Measurements from ENCODE around the gene CERS6.

CERS6 gene

GRCh38 chr2:168810235-168810634 lies 354.2 kb downstream of the CERS6 start:
- DNase-seq (ENCODE audit: low read depth in 2 of 2): no peak
- no peak overlapping the region for H3K4me3 ChIP-seq (replicated peaks in 1 of 2; ENCODE audit: low read depth in 2 of 2, low read length in 2 of 2)
- TF ChIP-seq CTCF (IDR thresholded peaks at IDR 0.05; ENCODE audit: low read depth, low read length): no peak

- no peak for DNase-seq (ENCODE audit: low read depth in 2 of 2)
- no peak for TF ChIP-seq CTCF (IDR thresholded peaks at IDR 0.05; ENCODE audit: low read depth, low read length)
- H3K4me3 ChIP-seq (replicated peaks in 1 of 2; ENCODE audit: low read depth in 2 of 2, low read length in 2 of 2): no peak overlapping the region
These were observed 355.6 kb downstream of the CERS6 start for GRCh38 chr2:168811696-168812095.

GRCh38 chr2:168814046-168814445 lies 358.0 kb downstream of the CERS6 start:
- TF ChIP-seq CTCF (IDR thresholded peaks at IDR 0.05; ENCODE audit: low read depth, low read length): no peak
- DNase-seq (ENCODE audit: low read depth in 2 of 2): peak in 1 of 2 donors; percentile 8
- H3K4me3 ChIP-seq (replicated peaks in 1 of 2; ENCODE audit: low read depth in 2 of 2, low read length in 2 of 2): no peak overlapping the region

GRCh38 chr2:168814939-168815907 lies 359.2 kb downstream of the CERS6 start:
- no peak for TF ChIP-seq CTCF (IDR thresholded peaks at IDR 0.05; ENCODE audit: low read depth, low read length)
- H3K4me3 ChIP-seq (replicated peaks in 1 of 2; ENCODE audit: low read depth in 2 of 2, low read length in 2 of 2): no peak overlapping the region
- peak in 1 of 2 donors; percentile 29 for DNase-seq (ENCODE audit: low read depth in 2 of 2)

- no peak overlapping the region for H3K4me3 ChIP-seq (replicated peaks in 1 of 2; ENCODE audit: low read depth in 2 of 2, low read length in 2 of 2)
- TF ChIP-seq CTCF (IDR thresholded peaks at IDR 0.05; ENCODE audit: low read depth, low read length): no peak
- DNase-seq (ENCODE audit: low read depth in 2 of 2): peak; percentile 82 to 89
These were observed 360.3 kb downstream of the CERS6 start for GRCh38 chr2:168816369-168816768.

- no peak for TF ChIP-seq CTCF (IDR thresholded peaks at IDR 0.05; ENCODE audit: low read depth, low read length)
- no peak for DNase-seq (ENCODE audit: low read depth in 2 of 2)
- H3K4me3 ChIP-seq (replicated peaks in 1 of 2; ENCODE audit: low read depth in 2 of 2, low read length in 2 of 2): no peak overlapping the region
These were observed 363.1 kb downstream of the CERS6 start for GRCh38 chr2:168819050-168819715.

All from cardiac fibroblast (primary cell).